HG03039 (cell line): ENCODE measurements around the gene MRGPRD.
"Not testable (repeated sequence)": the region's sequence is repeated elsewhere in the genome, so short reads cannot be mapped to it uniquely, and the experiment has no call there.

Experiments used
- ATAC-seq: cut with Tn5 transposase; IDR thresholded peaks from one replicate; pipeline ENCODE4 v1.9.1; 2021; ENCODE audit warnings: mild to moderate bottlenecking, moderate library complexity; ENCODE audit not compliant: unreplicated experiment

MRGPRD gene

DNA sequence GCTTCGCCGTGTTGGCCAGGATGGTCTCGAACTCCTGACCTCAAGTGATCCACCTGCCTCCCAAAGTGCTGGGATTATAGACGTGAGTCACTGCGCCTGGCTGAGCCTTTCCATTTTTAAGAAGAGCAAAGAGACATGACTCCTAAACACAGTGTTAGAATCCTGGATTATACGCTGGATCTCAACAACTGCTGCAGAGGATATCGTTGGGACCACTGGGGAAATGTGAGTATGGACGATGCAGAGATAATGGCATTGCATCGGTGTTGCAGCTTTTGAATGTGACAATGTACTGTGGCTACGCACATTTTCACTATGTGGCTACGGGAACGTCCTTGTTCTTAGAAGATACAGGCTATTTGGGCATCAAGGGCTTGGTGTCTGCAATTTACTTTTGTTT lies 26.0 kb upstream of the MRGPRD start:
- ATAC-seq: no peak

DNA sequence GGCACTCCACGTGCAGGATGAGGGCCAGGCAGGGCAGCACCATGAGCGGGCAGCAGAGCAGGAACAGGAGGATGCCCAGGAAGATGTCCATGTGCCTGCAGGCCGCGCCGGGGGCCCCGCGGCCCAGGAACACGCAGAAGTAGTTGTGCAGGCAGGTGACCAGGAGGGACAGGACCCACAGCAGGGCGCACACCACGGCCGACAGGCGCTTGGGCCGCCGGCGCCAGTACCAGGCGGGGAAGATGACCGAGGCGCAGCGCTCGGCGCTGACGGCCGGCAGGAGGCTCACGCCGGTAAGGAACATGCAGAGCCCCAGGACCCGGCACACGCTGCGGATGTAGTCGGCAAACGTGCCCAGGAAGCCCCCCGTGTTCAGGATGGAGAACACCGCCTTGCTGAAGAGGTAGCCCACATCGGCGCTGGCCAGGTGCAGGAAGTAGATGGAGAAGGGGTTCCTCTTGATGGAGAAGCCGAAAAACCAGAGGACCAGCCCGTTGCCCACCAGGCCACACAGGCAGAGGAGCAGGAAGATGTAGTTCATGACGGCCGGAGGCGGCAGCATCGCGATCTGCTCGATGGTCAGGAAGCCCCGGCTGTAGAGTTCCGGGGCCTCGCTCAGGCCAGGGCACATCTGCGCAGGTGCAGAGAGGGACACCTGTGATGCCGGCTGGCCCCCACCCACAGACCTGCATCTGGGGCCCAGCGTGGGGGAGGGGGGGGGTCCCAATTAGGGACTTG lies 25.0 kb upstream of the MRGPRD start:
- ATAC-seq: no peak

DNA sequence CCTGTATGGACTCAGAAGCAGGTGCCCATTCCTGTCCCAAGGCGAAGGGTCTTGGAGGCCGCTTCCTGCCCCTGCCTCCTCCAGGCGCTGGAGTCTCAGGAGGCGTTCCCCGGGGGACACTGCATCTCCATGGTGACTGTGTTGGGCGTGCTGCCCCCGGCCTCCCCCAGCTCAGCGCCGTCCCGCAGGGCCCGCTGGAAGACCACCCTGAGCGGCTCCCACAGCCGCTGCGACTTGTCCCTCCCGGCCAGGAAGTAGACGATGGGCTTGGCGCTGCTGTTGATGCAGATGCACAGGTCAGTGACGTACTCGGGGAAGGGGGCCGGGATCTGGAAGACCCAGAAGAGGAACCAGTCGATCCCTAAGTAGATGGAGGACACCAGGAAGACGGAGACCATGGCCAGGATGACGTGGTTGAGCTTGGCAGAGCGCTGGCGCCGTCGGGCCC lies 24.4 kb upstream of the MRGPRD start:
- no peak for ATAC-seq

DNA sequence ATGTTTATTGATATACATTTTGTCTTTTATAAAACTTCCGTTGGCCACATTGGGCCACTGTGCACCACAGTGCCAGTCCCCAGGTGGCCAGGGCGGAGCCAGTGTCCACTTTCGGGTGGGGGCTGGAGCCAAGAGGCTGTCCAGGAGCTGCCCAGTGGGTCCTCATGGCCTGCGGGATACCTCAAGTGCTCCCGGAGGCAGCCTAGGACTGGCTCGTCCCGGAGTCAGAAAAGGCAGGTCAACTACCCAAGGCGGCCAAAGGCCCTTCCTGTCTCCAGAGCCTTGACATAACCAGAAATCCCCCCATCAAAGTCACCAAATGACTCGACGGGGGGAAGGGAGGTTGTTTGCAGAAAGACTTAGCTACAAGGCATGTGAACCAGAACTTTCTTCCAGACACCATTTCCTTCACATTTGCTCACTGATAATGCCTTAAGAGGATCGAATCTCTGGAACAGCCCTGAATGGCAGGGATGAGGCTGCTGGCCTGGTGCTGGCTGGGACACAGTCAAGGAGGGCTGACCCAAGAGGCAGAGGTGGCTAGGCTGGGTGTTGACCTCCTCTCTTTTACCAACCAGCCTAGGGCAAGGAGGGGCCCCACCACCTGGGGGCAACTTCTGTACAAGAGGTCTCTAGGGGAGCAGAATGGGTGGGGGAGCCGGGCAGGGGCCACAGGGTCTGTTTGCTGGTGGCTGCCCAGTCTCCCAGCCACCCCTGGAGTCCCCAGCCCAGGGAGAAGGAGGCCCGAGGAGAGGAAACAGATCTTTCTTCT lies 23.8 kb upstream of the MRGPRD start:
- ATAC-seq: no peak

DNA sequence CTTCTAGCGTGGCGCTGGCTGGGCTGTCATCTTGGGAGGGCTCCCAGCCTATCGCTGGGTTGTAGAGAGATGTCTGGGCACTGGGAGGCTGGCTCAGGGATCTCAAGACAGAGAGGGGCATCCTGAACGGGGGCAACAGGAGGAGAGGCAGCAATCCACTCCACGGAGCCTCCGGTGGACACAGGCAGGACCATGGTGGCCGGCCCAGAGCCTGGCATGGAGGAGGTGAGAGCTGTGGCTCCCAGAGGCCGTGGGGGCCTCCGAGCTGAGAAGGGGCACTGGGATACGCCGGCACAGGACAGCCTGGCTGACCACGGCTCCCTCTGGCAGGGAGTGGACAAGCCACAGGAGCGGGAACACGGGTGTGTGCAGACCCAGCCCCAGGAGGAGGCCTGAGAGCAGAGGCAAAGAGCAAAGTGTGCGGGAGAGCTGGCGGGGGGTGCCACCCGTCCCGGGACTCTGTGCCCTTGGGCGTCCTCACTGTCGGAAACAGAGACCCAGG lies 23.1 kb upstream of the MRGPRD start:
- ATAC-seq: no peak

DNA sequence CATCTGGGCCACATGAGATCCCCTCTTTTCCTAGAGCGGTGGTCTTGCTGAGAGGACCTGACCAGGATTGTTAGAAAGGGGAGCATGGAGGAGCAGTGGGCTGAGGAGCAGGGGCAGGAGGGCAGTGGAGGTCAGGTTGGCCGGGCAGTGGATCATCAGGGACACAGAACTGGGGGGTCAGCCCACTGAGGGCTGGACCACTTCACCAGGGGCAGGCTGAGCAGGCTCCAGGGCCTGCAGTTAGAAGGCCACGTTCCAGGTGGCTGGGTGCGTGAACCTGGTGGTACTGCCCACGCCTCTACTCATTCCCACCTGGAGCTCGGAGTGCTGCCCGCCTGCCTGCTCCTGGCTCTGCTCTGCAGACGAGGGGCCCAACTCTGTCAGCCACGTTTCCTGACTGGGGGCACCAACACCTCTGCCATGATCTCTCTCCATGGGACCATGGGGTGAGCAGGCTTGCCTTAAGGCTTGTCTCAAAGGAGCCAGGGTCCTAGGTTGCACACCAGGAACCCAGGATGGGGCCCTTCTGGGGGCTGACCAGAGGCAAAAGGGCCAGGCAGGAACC lies 22.6 kb upstream of the MRGPRD start:
- ATAC-seq: no peak

DNA sequence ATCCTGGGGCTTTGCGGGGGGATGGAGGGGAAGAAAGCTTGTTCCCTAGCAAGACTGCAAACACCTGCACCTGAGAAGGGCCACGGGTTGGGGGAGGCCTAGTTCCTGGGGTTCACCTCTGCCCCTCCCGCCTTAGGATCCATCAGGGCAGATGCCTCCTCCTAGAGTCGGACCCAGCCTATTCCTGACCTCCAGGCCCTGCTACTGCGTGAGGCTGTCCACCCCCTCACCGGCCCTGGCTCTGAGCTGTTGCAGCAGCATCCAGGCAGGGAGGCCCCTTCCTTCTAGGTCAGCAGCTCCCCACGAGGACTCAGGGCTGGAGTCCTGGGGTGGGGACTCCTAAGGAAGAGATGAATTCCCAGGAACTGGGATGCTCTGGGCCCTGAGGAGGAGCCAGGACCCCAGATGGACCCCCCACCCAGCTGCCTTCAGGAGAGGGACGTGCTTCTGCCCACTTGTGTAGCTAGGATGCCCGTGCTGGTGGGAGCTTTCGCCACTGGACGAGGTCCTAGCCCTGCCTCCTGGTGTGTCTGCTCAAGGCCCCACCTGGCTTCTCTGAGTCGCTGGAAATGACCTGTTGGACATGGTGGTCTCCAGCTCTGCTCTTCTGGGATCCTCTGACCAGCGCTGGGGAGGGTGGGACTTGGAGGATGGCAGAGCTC lies 21.9 kb upstream of the MRGPRD start:
- ATAC-seq: no peak

DNA sequence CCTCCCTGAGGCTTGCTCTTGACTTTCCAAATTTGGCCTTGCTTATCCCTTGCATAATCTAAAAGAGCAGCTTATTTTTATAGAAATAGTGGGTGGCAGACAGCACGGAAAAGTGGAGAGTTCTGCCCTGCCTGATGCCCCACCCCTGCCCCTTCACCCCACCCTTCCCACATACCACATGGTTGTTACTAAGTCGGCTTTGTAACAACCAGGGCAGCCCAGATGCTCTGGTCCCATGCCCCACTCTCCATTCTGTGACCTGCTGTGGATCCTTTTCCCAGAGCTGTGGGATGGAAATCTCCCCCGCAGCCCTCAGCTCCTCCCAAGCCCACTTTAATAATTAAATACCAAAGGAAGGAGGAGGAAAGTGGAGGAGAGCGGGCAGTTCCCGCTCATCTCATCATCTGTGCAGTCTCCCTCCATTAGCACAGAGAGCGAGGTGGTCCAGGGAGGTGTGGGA lies 21.4 kb upstream of the MRGPRD start:
- ATAC-seq: no peak

DNA sequence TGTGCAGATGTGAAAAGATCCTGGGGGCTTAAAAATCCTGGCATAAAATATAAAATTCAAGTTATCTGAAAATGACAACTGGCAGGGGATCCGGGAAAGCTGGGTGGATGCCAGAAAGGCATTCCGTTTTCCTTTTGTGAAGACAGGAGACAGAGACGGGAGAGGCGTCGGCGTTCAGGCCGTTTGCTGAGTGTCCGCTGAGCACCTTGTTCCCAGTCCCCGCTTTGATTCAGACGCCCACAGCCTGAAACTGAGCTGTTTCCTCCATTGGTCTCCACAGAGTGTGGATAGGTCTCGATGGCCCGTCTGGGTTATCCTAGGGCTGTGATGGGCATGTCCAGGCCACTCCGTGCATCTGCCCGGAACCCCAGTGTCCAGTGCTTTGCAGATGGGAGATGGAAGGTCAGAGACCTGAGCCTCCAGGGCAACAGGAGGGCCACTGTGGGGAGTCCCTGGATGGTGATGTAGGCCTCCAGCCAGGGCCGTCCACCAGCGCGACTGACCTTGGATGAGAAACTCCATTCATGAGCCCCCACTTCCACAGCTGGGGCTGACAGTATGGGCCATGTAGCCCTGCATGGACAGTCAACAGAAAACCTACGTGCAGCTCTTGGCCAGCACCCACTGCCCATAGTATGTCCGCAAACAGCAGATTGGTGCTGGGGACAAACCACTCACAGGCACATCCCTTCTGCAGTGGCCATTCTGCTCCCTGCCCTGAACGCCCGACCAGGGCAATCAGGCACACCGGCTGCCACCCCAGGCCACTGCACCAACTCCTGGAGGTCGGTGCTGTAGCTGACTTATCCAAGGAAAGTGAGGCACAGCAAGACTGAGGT lies 20.7 kb upstream of the MRGPRD start:
- ATAC-seq: no peak

DNA sequence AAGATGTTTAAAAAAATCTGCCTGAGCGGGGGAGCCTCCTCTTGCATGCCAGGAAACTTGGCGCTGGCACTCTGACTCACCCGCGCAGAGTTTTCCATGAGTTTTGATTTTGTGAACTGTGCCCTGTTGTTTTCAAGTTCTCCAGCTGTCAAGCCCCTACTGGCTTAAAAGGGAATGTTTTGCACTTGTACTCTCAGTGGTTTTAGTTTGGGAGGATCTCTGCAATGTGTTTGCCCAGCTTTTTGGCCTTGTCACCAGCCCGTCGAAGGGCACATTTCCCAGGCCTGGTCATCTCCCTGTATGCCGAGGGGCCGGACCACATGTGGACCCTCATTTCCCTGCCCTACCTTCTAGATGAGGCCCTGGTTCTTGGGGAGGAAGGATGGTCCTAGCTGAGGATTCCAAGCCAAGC lies 20.1 kb upstream of the MRGPRD start:
- no peak for ATAC-seq

DNA sequence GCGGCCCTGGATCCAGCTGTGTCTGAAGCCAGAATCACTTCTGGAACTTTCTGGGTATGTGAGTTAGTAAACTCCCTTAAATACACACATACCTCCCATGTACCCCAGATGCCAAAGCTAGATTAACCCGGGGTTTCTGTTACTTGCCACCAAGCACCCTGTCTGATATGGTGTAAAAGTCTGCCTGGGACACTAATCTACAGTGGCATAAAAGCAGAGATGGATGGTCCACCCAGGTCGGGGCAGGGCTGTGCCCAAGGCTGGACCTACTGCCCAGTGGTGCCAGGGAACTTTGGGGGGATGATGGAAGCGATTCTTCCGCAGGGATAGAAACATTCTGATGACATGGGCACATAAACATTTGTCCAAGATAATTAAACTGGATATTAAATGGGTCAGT lies 19.6 kb upstream of the MRGPRD start:
- no peak for ATAC-seq

DNA sequence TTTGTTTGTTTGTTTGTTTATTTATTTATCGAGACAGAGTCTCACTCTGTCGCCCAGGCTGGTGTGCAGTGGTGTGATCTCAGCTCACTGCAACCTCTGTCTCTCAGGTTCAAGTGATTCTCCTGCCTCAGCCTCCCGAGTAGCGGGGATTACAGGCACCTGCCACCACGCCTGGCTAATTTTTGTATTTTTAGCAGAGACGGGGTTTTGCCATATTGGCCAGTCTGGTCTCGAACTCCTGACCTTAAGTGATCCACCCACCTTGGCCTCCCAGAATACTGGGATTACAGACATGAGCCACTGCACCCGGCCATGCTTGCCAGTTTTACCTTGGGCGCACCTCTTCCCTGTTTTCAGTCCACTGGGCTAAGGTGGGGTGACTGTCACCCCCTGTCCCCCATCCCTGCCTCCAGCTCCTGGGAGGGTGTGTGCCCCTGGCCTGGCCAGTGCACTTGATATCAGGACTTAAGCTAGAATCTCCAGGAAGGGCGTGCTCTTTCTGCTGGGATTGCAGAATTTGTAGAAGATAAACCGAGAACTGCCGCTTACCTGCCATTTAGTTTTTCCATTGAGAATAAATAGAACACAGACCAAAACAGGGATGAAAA lies 19.1 kb upstream of the MRGPRD start:
- not testable (repeated sequence) for ATAC-seq

DNA sequence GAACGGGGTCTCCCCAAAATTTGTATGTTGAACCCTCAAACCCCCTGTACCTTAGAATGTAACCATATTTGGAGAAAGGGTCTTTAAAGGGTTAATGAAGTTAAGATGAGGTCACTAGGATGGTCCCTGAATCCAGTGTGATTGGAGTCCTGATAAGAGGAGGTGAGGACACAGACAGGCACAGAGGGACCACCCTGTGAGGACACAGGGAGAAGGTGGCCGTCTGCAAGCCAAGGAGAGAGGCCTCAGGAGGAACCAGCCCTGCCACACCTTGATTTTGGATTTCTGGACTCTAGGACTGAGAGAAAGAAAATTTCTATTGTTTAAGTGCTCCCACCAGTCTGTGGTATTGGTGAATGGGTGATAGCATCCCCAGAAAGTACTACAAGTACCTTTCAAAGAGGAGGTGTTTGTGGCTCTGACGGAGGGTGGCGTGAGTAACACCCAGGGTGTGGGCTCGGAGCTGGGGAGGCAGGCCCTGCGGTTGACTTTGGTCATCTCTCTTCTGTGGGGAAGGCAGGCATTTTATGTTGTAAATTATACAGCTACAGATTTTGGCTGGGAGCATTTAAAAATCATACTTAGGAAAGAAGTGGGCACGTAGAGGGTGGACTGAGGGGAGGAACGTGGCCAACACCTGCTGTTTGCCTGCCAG lies 18.4 kb upstream of the MRGPRD start:
- ATAC-seq: no peak

DNA sequence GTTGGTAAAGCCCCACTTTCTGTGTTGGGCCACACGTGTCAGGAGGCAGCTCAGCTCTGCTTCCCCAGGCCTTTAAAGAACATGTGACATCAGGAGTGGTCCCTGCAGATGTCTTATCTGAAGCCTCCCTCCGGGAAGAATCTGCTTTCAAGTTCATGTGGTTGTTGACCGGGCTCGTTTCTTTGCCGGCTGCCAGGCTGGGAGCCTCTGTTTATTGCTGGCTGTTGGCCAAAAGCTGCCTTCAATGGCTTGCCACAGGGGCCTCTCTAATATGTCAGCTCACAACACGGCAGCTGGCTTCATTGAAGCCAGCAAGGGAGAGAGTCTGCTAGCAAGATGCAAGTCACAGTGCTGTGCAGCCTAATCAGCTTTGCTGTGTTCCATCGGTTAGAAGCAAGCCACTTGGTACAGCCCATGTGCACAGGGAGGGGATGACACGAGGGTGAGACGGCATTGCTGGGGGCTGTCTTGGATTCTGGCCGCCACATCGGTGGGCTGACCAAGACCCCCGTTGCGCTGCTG lies 17.7 kb upstream of the MRGPRD start:
- no peak for ATAC-seq

DNA sequence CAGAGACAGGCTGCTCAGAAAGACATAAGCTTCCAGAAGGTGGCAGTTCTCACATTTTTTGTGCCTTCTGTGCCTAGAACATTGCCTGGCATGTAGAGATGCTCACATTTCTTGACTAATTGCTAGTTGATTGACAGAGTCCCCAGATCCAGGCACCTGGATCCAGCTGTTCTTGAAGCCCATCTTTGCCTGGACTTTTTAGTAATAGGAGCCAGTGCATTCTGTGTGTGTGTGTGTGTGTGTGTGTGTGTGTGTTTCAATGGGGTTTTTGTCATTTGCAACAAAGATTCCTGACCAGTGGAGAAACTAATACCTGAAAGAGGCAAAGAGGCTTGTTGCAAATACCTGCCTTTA lies 17.2 kb upstream of the MRGPRD start:
- ATAC-seq: no peak

DNA sequence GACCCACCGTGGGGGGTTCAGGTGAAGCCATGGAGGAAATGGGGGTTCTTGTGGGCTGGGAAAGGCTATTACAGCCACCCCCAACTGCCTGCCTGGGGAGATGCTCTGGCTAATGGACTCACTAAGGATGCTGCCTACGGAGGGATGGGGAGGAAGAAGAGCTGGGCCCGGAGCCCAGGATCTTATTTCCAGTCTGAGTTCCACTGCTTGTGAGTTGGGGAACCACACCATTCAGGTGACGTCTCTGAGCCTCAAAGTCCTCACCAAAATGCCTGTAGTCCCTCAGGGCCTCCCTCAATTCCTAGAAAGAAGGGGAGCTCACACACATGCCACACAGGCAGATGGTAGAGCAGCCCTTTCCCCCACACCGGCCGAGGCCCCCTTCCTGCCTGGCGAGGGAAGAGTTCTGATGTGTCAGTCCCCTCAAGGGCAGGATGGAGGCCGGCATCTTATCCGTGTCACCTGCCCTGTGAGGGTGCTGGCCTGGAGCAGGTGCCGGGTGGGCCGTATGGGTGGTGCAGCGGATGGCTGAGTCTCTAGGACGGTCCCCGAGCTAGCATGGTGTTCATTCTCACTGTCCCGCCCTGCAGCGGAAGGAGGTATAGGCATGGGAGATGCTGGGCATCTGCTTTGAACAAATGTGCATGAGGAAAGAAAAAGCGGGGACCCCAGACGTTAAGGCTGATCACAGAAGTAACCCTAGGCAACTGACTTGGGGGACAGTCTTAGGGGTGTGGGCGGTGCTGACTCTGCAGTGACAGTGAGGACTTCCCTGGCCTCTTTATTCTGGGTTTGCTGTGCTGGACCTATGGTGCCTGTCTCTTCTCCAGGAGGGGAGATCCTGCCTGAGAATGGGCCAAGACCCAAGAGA lies 16.6 kb upstream of the MRGPRD start:
- ATAC-seq: no peak

DNA sequence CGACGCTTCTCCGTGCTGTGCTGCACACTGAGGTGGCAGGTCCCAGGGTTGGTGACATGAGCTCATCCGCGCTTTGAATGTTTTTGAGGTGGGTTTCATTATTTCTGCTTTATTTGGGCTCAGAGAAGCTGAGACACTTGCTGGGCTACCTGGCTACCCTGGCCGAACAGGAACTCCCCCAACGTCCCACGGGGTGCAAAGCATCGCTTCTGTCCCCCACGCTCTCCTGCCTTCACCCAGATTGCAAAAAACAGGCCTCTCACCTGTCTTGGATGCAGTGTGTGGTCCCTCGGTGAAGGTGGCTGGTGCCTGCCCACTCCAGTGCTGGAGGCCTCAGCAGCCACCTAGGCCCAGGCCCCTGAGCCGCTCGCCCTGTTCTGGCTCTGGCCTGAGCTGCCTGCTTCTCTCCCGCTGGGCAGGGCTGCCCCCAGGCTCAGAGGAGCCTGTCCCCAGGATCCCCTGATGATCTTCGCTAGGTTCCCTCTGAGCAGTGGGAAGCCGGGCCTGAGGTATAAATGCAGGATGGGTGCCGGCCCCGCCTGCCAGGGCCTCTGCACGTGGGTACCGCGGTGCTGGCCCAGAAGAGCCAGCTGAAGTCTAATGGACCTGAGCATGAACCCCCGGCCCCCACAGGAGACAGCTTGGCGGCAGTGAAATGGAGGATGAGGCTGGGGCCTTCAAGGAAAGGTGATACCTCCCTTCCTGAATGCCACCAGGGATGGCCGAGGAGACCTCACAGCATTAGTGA lies 15.8 kb upstream of the MRGPRD start:
- no peak for ATAC-seq

DNA sequence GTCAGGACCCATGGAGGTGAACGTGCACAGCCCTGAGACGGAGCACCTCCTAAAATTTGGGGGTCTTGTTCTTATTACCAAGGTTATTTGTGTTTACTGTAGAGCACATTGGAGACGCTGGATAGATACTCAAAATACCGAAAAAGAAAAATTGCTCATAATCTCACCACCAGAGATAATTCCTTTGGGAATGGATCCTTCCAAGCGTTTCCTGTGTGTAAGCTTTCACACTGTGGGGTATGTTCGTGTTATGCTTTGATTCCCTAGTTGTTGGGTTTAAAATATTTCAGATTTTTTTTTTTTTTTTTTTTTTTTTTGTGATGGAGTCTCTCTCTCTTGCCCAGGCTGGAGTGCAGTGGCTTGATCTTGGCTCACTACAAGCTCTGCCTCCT lies 14.1 kb upstream of the MRGPRD start:
- no peak for ATAC-seq
